ENCODE data around the gene OR5B2.

OR5B2 gene

GRCh38 chr11:58428021-58428420 is at the start of gene OR5B2:
Gene OR5B2 (minus strand): TSS chr11:58428121. CDS start chr11:58423261, 4,860 bp downstream.
- no peak within 1 kb of the TSS for H3K4me3 ChIP-seq (ENCODE audit: low read depth in 1 of 2, low read length in 2 of 2)
- H3K36me3 ChIP-seq (ENCODE audit: control insufficient read depth in 1 of 2, insufficient read depth in 2 of 2, low read length in 2 of 2): no peaks in the 10 kb centered on the region
- no peaks in the 10 kb centered on the region for H3K27me3 ChIP-seq (ENCODE audit: low read depth, low read length)
- H3K4me1 ChIP-seq (ENCODE audit: control insufficient read depth in 1 of 2, insufficient read depth in 2 of 2, low read length in 2 of 2): no peaks in the 10 kb centered on the region
- H3K27ac ChIP-seq (ENCODE audit: low read length): no peak within 1 kb of the TSS
- H3K9me3 ChIP-seq (ENCODE audit: control insufficient read depth in 1 of 2, low read length in 2 of 2): peaks cover 0 to 5% of the 10 kb centered on the region in 2 donors

- H3K27me3 ChIP-seq (ENCODE audit: low read depth, low read length): no peaks in the 10 kb centered on the region
- peaks cover 8 to 11% of the 10 kb centered on the region in 2 donors for H3K9me3 ChIP-seq (ENCODE audit: control insufficient read depth in 1 of 2, low read length in 2 of 2)
- no peak overlapping the region for H3K27ac ChIP-seq (ENCODE audit: low read length)
- no peak overlapping the region for H3K4me3 ChIP-seq (ENCODE audit: low read depth in 1 of 2, low read length in 2 of 2)
- no peaks in the 10 kb centered on the region for H3K4me1 ChIP-seq (ENCODE audit: control insufficient read depth in 1 of 2, insufficient read depth in 2 of 2, low read length in 2 of 2)
- H3K36me3 ChIP-seq (ENCODE audit: control insufficient read depth in 1 of 2, insufficient read depth in 2 of 2, low read length in 2 of 2): no peaks in the 10 kb centered on the region
These were observed 44.0 kb upstream of the OR5B2 start for GRCh38 chr11:58471892-58472291.

GRCh38 chr11:58466293-58466692 is 38.4 kb upstream of the OR5B2 start:
- H3K36me3 ChIP-seq (ENCODE audit: control insufficient read depth in 1 of 2, insufficient read depth in 2 of 2, low read length in 2 of 2): no peaks in the 10 kb centered on the region
- no peaks in the 10 kb centered on the region for H3K27me3 ChIP-seq (ENCODE audit: low read depth, low read length)
- H3K9me3 ChIP-seq (ENCODE audit: control insufficient read depth in 1 of 2, low read length in 2 of 2): peaks cover 0 to 4% of the 10 kb centered on the region in 2 donors
- H3K27ac ChIP-seq (ENCODE audit: low read length): no peak overlapping the region
- no peaks in the 10 kb centered on the region for H3K4me1 ChIP-seq (ENCODE audit: control insufficient read depth in 1 of 2, insufficient read depth in 2 of 2, low read length in 2 of 2)
- no peak overlapping the region for H3K4me3 ChIP-seq (ENCODE audit: low read depth in 1 of 2, low read length in 2 of 2)

- no peaks in the 10 kb centered on the region for H3K36me3 ChIP-seq (ENCODE audit: control insufficient read depth in 1 of 2, insufficient read depth in 2 of 2, low read length in 2 of 2)
- H3K9me3 ChIP-seq (ENCODE audit: control insufficient read depth in 1 of 2, low read length in 2 of 2): peaks cover 0 to 3% of the 10 kb centered on the region in 2 donors
- no peak overlapping the region for H3K4me3 ChIP-seq (ENCODE audit: low read depth in 1 of 2, low read length in 2 of 2)
- H3K27ac ChIP-seq (ENCODE audit: low read length): no peak overlapping the region
- no peaks in the 10 kb centered on the region for H3K27me3 ChIP-seq (ENCODE audit: low read depth, low read length)
- H3K4me1 ChIP-seq (ENCODE audit: control insufficient read depth in 1 of 2, insufficient read depth in 2 of 2, low read length in 2 of 2): no peaks in the 10 kb centered on the region
These were observed 37.8 kb upstream of the OR5B2 start for GRCh38 chr11:58465690-58466089.

- peaks cover 0 to 8% of the 10 kb centered on the region in 2 donors for H3K9me3 ChIP-seq (ENCODE audit: control insufficient read depth in 1 of 2, low read length in 2 of 2)
- no peaks in the 10 kb centered on the region for H3K36me3 ChIP-seq (ENCODE audit: control insufficient read depth in 1 of 2, insufficient read depth in 2 of 2, low read length in 2 of 2)
- H3K27ac ChIP-seq (ENCODE audit: low read length): no peak overlapping the region
- H3K27me3 ChIP-seq (ENCODE audit: low read depth, low read length): no peaks in the 10 kb centered on the region
- no peaks in the 10 kb centered on the region for H3K4me1 ChIP-seq (ENCODE audit: control insufficient read depth in 1 of 2, insufficient read depth in 2 of 2, low read length in 2 of 2)
- no peak overlapping the region for H3K4me3 ChIP-seq (ENCODE audit: low read depth in 1 of 2, low read length in 2 of 2)
These were observed 23.7 kb upstream of the OR5B2 start for GRCh38 chr11:58451585-58451984.

- H3K36me3 ChIP-seq (ENCODE audit: control insufficient read depth in 1 of 2, insufficient read depth in 2 of 2, low read length in 2 of 2): no peaks in the 10 kb centered on the region
- H3K27me3 ChIP-seq (ENCODE audit: low read depth, low read length): no peaks in the 10 kb centered on the region
- H3K27ac ChIP-seq (ENCODE audit: low read length): no peak overlapping the region
- peaks cover 0 to 30% of the 10 kb centered on the region in 2 donors for H3K9me3 ChIP-seq (ENCODE audit: control insufficient read depth in 1 of 2, low read length in 2 of 2)
- no peaks in the 10 kb centered on the region for H3K4me1 ChIP-seq (ENCODE audit: control insufficient read depth in 1 of 2, insufficient read depth in 2 of 2, low read length in 2 of 2)
- no peak overlapping the region for H3K4me3 ChIP-seq (ENCODE audit: low read depth in 1 of 2, low read length in 2 of 2)
These were observed 18.4 kb upstream of the OR5B2 start for GRCh38 chr11:58446294-58446693.

GRCh38 chr11:58444300-58444699 is 16.4 kb upstream of the OR5B2 start:
- peak overlapping the region in 1 of 2 donors; percentile 12 for H3K4me3 ChIP-seq (ENCODE audit: low read depth in 1 of 2, low read length in 2 of 2)
- no peak overlapping the region for H3K27ac ChIP-seq (ENCODE audit: low read length)
- H3K36me3 ChIP-seq (ENCODE audit: control insufficient read depth in 1 of 2, insufficient read depth in 2 of 2, low read length in 2 of 2): no peaks in the 10 kb centered on the region
- H3K9me3 ChIP-seq (ENCODE audit: control insufficient read depth in 1 of 2, low read length in 2 of 2): peaks cover 0 to 29% of the 10 kb centered on the region in 2 donors
- H3K4me1 ChIP-seq (ENCODE audit: control insufficient read depth in 1 of 2, insufficient read depth in 2 of 2, low read length in 2 of 2): no peaks in the 10 kb centered on the region
- no peaks in the 10 kb centered on the region for H3K27me3 ChIP-seq (ENCODE audit: low read depth, low read length)

- Histone ChIP-seq H3K27ac (ENCODE audit: low read length) (no peak within 1 kb of the TSS), H3K4me3 (ENCODE audit: low read depth in 1 of 2, low read length in 2 of 2) (no peak within 1 kb of the TSS), H3K27me3 (ENCODE audit: low read depth, low read length) (no peaks in the 10 kb centered on the region), H3K4me1 (ENCODE audit: control insufficient read depth in 1 of 2, insufficient read depth in 2 of 2, low read length in 2 of 2) (no peaks in the 10 kb centered on the region), H3K9me3 (ENCODE audit: control insufficient read depth in 1 of 2, low read length in 2 of 2) (peaks cover 0 to 26% of the 10 kb centered on the region in 2 donors), H3K36me3 (ENCODE audit: control insufficient read depth in 1 of 2, insufficient read depth in 2 of 2, low read length in 2 of 2) (no peaks in the 10 kb centered on the region)
These were observed 14.2 kb upstream of the OR5B2 start, which contains the start of gene OR5B12 for GRCh38 chr11:58442136-58442535. Gene OR5B12 (minus strand): TSS chr11:58442236. CDS start chr11:58440151, 2,085 bp downstream.

- H3K36me3 ChIP-seq (ENCODE audit: control insufficient read depth in 1 of 2, insufficient read depth in 2 of 2, low read length in 2 of 2): no peaks in the 10 kb centered on the region
- H3K4me1 ChIP-seq (ENCODE audit: control insufficient read depth in 1 of 2, insufficient read depth in 2 of 2, low read length in 2 of 2): no peaks in the 10 kb centered on the region
- H3K4me3 ChIP-seq (ENCODE audit: low read depth in 1 of 2, low read length in 2 of 2): no peak overlapping the region
- no peaks in the 10 kb centered on the region for H3K27me3 ChIP-seq (ENCODE audit: low read depth, low read length)
- H3K9me3 ChIP-seq (ENCODE audit: control insufficient read depth in 1 of 2, low read length in 2 of 2): peaks cover 0 to 6% of the 10 kb centered on the region in 2 donors
- H3K27ac ChIP-seq (ENCODE audit: low read length): no peak overlapping the region
These were observed 10.6 kb upstream of the OR5B2 start for GRCh38 chr11:58438486-58438885.

GRCh38 chr11:58434217-58434616 is 6.3 kb upstream of the OR5B2 start:
- Histone ChIP-seq H3K9me3 (ENCODE audit: control insufficient read depth in 1 of 2, low read length in 2 of 2) (peaks cover 0 to 3% of the 10 kb centered on the region in 2 donors), H3K36me3 (ENCODE audit: control insufficient read depth in 1 of 2, insufficient read depth in 2 of 2, low read length in 2 of 2) (no peaks in the 10 kb centered on the region), H3K4me1 (ENCODE audit: control insufficient read depth in 1 of 2, insufficient read depth in 2 of 2, low read length in 2 of 2) (no peaks in the 10 kb centered on the region), H3K27me3 (ENCODE audit: low read depth, low read length) (no peaks in the 10 kb centered on the region), H3K27ac (ENCODE audit: low read length) (no peak overlapping the region), H3K4me3 (ENCODE audit: low read depth in 1 of 2, low read length in 2 of 2) (no peak overlapping the region)

GRCh38 chr11:58433638-58434203 is 5.8 kb upstream of the OR5B2 start:
- H3K27ac ChIP-seq (ENCODE audit: low read length): no peak overlapping the region
- no peaks in the 10 kb centered on the region for H3K27me3 ChIP-seq (ENCODE audit: low read depth, low read length)
- no peak overlapping the region for H3K4me3 ChIP-seq (ENCODE audit: low read depth in 1 of 2, low read length in 2 of 2)
- H3K4me1 ChIP-seq (ENCODE audit: control insufficient read depth in 1 of 2, insufficient read depth in 2 of 2, low read length in 2 of 2): no peaks in the 10 kb centered on the region
- H3K36me3 ChIP-seq (ENCODE audit: control insufficient read depth in 1 of 2, insufficient read depth in 2 of 2, low read length in 2 of 2): no peaks in the 10 kb centered on the region
- H3K9me3 ChIP-seq (ENCODE audit: control insufficient read depth in 1 of 2, low read length in 2 of 2): peaks cover 0 to 3% of the 10 kb centered on the region in 2 donors

GRCh38 chr11:58429273-58429672 is 1.4 kb upstream of the OR5B2 start:
- no peaks in the 10 kb centered on the region for H3K27me3 ChIP-seq (ENCODE audit: low read depth, low read length)
- no peak overlapping the region for H3K27ac ChIP-seq (ENCODE audit: low read length)
- H3K9me3 ChIP-seq (ENCODE audit: control insufficient read depth in 1 of 2, low read length in 2 of 2): peaks cover 0 to 5% of the 10 kb centered on the region in 2 donors
- no peaks in the 10 kb centered on the region for H3K4me1 ChIP-seq (ENCODE audit: control insufficient read depth in 1 of 2, insufficient read depth in 2 of 2, low read length in 2 of 2)
- no peaks in the 10 kb centered on the region for H3K36me3 ChIP-seq (ENCODE audit: control insufficient read depth in 1 of 2, insufficient read depth in 2 of 2, low read length in 2 of 2)
- H3K4me3 ChIP-seq (ENCODE audit: low read depth in 1 of 2, low read length in 2 of 2): no peak overlapping the region
